Activated CD8-positive, alpha-beta memory T cell treated with anti-CD3 and anti-CD28 coated beads, Interleukin-2, amount 50 U/mL, for 48 hours (primary cell): ENCODE data around the gene SBNO1.
A peak's percentile ranks its signal among the peaks of the same experiment; 100 is the strongest.

ENCODE experiments used
- DNase-seq: peaks from one replicate; pipeline ENCODE4 v3.0.0-alpha.2; 2020

Gene SBNO1

GRCh38 chr12:123242116-123242904 is 122.3 kb downstream of the SBNO1 start:
- DNase-seq = peak; percentile 15
